DMS79 treated with DMSO at 0.1 percent for 48 hours (cell line): ENCODE results near the gene PKD1L1.

Source experiments
- DNase-seq: peaks from one replicate; lab custom pipeline; 2025; lab: John Stamatoyannopoulos, UW

Gene PKD1L1

GRCh38 chr7:47788083-47788482 is 160.2 kb downstream of the PKD1L1 start:
- no peak for DNase-seq

DNA sequence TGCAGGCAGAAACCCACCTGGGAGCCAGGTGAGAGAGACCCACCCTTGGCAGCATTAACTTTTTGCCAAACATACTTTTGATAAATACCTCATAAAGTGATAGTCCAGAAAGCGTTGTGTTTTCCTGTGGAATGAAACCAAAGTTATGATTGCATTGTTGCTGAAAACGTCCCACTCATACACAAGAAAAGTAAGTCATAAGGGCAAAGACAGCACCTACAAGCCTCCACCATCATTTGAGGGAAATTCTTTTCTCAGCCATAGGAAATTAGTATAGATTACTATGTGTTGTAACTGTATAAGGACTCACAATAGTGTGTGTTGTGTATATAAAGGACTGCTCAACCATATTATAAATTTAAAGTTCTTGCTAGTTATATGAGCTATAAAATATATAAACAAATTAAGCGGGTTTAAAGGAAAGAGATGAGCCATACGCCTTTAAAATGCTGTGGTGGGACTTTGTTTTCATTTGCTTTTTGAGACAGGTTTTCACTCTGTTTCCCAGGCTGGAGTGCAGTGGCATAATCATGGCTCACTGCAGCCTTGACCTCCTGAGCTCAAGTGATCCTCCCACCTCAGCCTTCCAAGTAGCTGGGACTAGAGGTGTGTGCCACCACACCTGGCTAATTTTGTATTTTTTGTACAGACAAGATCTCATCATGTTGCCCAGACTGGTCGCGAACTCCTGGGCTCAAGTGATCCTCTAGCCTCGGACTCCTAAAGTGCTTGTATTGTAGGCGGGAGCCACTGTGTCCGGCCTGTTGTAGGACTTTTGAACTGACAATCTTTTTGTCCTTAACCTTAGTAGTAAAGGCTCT is 160.8 kb downstream of the PKD1L1 start:
- no peak for DNase-seq

- no peak for DNase-seq
These were observed 161.6 kb downstream of the PKD1L1 start for GRCh38 chr7:47786557-47787248.

DNA sequence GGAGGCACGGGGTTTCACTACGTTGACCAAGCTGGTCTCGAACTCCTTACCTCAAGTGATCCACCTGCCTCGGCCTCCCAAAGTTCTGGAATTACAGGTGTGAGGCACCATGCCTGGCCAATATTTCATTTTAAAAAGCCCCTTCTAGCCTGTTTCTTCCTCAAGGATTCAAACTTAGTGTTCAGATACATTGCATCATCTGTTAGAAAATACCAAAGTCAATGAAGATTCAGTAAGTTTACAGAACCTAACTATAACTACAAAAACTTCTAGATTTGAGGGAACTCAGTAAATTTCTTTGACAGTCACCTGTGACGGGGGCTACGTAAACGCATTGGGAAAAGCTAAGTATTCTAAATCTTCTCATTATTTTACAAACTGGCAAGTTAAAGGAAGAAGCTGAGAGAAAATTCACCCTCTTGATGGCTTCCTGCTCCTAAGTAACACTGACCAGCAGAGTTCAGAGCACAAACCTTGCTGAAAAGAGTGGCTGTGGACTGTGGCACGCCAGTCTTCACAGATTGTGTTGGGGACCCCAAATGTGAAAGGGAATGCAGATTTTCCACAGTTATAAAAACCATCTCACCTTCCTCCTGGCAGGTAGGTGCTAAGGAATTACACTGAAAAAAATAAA is 162.2 kb downstream of the PKD1L1 start:
- DNase-seq: no peak

DNA sequence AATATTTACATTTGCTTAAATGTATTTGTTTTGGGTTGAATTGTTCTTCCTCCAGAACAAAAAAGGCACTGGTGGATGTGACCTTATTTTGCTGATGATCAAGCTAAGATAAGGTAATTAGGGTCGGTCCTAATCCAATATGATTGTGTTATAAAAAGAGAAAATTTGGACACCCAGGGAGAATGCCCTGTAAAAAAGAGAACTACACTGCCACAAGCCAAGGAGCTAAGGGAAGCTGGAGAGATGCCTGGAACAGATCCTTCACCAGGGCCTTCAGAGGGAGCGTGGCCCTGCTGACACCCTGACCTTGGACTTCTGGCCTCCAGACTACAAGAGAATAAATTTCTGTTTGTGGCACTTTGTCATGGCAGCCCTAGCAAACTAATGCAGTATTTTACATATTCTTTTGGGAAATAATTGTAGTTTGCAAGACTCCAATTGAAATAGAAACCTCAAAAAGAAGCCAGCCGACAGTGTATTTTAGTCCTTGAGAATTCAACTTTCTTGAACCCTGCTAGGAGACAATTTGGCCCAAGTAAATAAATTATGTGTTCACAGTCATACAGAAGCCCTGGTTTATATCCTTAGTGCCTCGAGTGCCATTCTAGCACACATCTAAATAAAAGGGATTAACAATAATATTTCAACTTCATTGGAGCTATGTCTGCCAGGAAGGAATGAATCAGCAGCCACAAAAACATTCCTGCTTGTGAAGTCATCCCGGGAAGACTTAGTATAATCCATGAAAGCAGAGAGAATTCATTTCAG is 164.6 kb downstream of the PKD1L1 start:
- no peak for DNase-seq

DNA sequence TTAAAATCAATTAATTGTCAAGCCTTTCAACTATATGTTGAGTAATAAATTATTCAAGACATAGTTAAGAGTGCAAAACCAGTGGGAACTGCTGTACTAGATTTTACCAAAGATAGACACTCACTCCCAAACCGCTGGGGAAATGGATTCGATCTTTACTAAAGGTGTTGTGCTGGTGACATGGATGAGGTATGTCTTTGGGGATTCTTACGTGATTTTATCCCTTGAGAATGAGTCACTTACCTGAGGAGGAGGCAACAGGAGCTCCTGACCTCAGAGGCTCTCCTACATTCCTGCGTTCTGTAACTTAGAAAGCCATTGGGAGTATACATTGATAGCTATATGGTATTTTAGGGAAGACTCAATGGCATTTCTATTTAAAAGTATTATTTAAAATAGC is 165.5 kb downstream of the PKD1L1 start:
- DNase-seq: no peak

DNA sequence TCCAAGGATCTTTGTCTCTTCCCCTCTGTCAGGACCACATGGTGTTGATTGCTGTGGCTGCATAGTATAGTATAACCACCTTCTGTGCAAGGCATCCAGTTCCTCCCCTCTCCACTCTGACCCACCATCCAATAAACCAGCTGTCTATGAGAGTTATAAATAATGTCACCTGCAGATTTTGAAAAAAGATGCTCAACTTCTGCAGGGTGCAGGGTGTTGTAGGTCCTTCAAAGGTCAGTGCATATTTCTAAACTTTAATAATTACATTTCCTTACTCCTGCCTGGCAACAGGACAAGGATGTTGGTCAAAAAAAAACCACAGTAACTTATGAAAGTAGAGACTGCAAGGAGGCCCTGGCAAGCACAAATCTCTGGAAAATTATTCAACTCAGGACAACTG is 166.2 kb downstream of the PKD1L1 start:
- DNase-seq: no peak

DNA sequence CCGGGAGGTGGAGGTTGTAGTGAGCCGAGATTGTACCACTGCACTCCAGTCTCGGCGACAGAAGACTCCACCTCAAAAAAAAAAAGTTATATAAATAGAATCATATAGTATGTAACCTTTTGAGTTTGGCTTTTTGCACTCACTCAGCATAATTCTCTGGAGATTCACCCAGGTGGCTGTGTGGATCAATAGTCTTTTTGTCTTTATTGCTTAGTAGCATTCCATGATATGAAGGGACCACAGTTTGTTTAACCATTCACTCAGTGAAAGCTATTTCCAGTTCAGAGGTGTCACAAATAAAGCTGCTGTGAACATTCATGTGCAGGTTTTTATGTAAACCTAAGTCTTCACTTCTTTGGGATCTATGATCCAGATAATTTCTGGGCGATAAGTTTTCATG is 167.7 kb downstream of the PKD1L1 start:
- DNase-seq: no peak

DNA sequence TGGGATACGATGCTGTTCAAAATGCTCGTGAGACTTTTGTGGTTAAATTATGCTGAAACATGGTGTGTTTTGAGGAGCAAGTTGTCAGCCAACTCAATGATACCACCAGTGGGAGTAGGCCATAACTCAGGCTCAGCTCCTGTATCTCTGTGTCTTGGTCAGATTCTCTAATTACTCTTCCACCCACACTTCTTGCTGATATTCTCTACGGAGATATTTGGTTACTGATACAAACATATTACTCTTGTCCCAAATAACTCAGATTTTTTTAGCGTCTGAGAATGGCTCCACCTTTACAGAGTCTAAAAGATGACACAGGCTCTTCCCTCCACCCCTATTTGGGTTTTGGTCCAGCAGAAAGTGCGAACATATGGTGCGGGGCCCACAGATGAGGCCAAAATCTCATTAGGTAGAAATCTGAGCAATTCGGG is 168.9 kb downstream of the PKD1L1 start:
- DNase-seq: no peak

DNA sequence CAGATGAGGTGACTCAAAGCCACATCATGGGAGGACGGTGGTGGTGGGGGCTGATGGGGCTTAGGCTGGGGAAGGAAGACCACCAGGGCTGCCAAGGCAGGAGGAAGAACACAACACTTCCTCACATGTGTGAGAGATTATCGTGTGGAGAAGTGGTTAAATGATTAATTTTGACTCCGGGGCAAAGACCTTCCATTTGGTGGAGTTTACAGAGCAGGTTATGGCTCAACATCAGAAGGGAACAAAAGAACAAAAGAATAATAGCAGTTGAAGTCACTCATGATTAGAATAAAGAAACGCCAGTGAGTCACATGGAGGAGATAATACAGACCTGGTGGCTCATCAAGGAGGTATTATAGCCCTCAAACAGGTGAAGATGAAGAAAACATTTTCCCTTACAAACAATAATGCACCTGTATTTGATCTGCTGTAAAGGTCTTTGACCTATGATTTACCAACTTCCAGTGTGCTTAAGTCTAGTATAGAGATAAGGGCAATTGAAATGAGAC is 170.1 kb downstream of the PKD1L1 start:
- no peak for DNase-seq

DNA sequence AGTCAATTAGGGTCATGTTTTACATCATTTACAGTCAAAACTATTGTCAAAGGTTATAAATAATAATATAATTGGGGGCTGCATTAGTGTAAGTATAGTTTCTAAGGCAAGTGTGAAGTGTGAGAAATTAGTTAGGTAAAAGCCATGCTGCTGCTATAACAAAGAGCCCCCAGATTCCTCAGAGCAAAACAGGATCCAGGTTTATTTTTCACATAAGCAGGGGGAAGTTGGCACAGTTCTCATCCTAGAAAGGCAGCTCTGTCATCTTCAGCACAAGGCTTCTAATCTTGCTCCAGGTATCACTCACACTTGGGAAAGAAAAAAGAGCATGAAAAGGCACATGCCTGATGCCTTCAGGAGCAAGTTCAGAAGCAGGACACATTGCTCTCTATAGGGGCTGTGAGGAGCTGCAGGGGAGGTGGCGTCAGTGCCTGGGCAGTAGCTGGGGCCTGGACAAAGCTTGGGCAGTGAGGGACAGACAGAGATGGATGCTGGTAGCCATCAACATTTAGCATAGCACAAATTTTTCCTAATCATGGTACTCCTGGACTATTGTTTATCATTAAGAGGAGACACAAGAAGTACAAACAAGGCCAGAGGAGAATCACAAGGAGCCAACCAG is 170.6 kb downstream of the PKD1L1 start:
- DNase-seq: no peak

- no peak for DNase-seq
These were observed 171.9 kb downstream of the PKD1L1 start for GRCh38 chr7:47776335-47776734.

- DNase-seq: no peak
These were observed 173.0 kb downstream of the PKD1L1 start for GRCh38 chr7:47775238-47775637.

- DNase-seq: no peak
These were observed 175.8 kb downstream of the PKD1L1 start for GRCh38 chr7:47772492-47772891.

DNA sequence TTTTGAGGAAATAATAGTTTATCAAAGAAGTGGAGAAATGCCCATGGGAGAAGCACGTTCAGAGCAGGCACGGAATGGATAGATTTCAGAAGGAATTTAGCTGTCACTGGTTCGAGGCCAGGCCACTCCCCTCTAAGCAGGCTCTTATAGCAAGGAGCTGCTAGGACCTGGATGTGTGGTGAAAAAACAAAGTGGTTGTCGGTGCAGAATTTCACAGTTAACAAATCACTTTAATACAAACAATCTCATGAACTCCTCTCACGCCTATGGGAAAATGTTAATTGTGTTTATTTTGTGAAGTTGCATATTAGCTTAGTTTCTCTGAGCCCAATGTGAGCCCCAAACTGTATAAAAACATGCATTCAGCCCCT is 176.3 kb downstream of the PKD1L1 start:
- no peak for DNase-seq

GRCh38 chr7:47771336-47771989 is 176.8 kb downstream of the PKD1L1 start:
- DNase-seq: no peak

- DNase-seq: no peak
These were observed 182.1 kb downstream of the PKD1L1 start for GRCh38 chr7:47766126-47766525.

GRCh38 chr7:47765373-47765979 is 182.8 kb downstream of the PKD1L1 start:
- DNase-seq: no peak

DNA sequence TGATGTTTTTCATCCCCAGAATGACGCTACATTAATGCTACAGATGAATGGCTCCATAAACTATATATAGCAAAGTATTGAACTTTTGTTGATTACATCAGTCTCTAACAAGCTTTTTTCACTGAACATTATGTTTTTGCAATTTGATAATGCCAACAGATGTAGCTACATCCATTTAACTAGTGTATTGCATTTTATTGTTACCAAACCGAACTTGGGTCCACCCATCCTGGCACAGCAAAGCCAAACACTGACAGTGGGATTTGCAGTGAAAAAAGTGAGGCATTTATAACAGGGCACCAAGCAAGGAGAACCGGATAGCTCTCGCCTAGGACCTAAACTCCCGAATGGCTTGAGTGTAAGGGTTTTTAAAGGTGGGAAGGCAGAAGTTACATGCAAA is 183.5 kb downstream of the PKD1L1 start:
- no peak for DNase-seq

DNA sequence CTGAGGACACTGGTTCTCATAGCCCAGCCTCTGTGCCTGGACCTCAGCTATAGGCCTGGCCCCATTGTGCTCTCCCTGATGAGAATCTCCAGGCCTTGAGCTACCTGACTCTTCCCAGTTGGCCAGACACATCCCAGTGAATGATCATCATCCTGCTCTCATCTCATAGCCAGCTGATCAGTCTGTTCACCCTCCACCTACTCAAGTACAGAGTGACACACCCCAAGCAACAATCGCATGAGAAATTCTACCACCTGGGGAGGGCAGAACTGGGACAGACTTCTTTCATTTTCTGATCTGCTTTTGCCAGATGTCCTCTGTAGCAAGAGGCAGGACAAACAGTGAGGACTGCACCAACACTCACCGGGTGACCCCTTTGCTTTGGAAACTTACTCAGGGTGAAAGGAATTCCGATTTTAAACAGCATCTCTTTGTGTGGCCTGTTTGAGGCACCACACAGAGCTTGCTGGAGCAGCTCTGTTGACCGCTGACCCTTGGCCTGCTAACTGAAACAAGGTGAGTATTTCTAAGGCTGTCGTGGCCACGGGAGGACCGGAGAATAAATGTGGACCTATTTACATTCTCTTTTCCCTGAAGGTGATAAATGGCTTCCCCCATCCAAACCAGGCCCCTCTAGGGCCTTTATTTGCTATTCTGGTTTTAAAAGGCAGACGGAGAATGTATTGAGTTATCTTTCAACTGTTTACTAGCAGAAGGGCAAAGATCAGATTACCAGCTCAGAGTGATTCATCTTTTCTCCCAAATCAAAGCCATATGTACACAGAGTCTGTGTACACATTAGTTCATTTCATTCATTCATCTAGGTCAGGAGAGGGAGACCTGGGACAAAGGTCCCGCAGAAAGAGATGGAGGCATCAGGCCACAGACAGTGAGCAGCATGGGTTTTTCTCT is 184.9 kb downstream of the PKD1L1 start:
- DNase-seq: no peak
